Gastrocnemius medialis (tissue), 4 donors: Measurements from ENCODE around the gene EP400.

Experiments
- CTCF ChIP-seq, 5 experiments: fragments of 450-650 bp in 3 of 5; fragments of 200-600 bp in 2 of 5; sonication (generic) in 2 of 5; IDR thresholded peaks in 4 of 5; conservative IDR thresholded peaks in 1 of 5; 1 replicate in 4 of 5; 2 replicates in 1 of 5; pipeline ENCODE4 v1.5.1; 2016 to 2019; ENCODE audit warnings: antibody characterized with exemption in 5 of 5, mild to moderate bottlenecking in 3 of 5, moderate library complexity in 3 of 5
- POLR2A ChIP-seq, 2 donors: fragments of 450-650 bp; IDR thresholded peaks; one replicate each; pipeline ENCODE4 v1.6.1; 2017; ENCODE audit warnings: antibody characterized with exemption in 2 of 2, mild to moderate bottlenecking in 2 of 2, moderate library complexity in 2 of 2

- TF ChIP-seq CTCF (IDR thresholded peaks at IDR 0.05 in 4 of 5, conservative IDR thresholded peaks at IDR 0.05 in 1 of 5) (no peak), POLR2A (IDR thresholded peaks at IDR 0.05) (no peak)
These were observed 131.7 kb downstream of the EP400 start for GRCh38 chr12:132081423-132081822.
